Activated CD4-positive, alpha-beta T cell treated with anti-CD3 and anti-CD28 coated beads, Interleukin-2, amount 50 U/mL, for 4 hours (primary cell): ENCODE measurements around the gene PLEKHG2.

ENCODE experiments used
- DNase-seq, 2 experiments: peaks; one replicate each; pipeline ENCODE4 v3.0.0-alpha.2; 2020

The PLEKHG2 gene

DNA sequence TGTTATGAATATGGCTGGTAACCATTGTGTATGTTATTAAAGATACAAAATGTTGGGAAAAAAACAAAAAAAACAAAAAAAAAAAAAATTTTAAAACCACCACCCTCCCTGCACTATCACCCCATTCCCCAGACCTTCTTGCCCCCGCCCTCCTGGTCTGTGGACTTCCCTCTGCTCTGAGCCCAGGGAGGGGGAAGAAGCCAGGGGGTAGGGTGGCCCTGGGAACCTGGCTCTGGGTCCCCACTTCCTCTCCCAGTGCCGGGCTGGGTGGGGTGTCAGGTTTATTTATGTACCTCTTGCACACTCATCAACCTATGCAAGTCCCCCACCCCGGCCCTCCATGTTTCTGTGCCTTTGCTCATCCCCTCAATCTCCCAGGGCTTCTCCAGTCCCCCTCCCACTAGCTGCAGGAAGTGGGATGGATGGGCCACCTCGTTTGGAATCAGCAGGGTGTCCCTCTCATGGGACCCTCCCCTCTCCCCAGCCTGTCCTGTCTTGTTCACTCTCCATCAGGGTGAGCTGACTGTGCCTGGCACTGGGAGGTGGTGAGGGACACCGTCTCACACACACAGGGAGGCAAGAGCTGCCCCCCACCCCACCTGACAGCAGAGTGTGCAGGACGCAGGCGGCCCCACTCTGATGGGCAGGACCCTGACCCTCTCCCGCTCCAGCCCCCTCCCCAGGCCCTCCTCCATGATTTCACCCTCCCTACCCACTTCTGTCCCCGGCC lies 27.5 kb upstream of the PLEKHG2 start:
- no peak for DNase-seq

DNA sequence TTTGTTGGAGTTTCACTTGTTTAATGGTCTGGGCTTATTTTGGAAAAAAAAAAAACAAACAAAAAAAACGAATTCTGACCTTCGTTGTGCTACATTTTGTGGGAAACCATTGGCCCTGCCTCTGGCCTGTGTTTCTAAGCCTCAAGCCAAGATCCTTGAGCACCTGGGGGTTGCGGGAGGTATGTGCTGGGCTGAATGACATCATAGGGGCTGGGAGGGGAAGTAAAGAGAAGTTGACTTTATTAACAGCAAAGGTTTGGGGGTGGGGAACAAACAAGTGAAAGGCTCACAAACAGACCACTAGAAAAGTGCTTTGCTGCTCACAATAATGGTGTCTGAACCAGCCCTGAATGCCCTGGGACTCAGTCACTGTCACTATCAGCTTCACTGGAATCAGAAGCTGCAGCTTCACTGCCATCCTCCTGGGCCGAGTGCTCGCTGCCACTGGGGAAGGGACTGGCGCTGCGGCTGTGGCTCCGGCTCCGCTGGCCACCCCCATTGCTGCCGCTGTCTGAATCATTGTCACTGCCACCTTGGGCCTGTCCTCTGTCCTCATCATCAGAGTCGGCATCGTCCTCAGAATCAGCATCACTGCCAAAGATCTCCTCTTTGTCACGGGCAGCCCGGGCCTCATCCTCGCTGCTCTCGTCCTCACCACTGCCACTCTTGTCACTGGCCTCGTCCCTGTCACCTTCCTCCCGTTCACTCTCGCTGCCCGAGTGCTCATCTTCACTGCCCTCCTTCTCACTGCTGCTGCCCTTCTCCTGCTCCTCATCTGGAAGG lies 26.6 kb upstream of the PLEKHG2 start:
- no peak for DNase-seq

DNA sequence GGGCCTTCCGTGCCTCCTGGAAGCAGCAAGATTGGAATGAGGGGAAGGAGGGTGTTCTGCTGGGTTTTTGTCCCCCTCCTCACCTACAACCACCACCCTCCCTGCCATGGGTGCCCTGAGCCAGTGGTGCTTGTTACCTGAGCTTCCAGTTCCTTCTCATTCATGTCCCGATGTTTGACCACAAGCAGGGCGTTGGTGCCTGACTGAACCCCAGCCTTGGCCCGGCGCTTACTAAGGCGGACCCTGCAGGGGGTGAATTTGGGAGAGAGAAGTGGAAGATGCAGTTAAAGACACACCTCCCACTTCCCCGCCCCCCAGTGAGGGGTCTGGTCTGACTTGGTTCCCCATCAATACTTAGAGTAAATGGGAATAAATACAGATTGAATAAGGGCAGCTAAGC lies 25.9 kb upstream of the PLEKHG2 start:
- DNase-seq: no peak

DNA sequence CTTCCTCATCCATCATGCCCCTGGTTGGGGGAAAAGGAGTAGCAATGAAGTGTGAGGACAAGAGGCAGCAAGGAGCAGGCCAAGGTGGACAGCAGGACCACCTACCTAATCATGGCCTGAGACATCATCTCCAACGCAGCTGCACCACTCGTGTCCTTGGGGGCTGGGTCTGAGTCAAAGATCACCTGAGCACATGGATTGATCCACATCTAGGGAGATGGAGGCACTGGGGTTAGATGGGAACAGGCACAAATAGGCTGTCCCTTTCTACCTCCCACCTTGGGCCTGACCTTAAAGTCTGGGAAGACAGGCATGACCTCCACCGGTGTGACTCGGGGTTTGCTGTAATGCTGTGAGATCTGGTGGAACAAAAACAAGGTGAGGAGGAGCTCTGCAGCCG lies 23.8 kb upstream of the PLEKHG2 start:
- no peak for DNase-seq

DNA sequence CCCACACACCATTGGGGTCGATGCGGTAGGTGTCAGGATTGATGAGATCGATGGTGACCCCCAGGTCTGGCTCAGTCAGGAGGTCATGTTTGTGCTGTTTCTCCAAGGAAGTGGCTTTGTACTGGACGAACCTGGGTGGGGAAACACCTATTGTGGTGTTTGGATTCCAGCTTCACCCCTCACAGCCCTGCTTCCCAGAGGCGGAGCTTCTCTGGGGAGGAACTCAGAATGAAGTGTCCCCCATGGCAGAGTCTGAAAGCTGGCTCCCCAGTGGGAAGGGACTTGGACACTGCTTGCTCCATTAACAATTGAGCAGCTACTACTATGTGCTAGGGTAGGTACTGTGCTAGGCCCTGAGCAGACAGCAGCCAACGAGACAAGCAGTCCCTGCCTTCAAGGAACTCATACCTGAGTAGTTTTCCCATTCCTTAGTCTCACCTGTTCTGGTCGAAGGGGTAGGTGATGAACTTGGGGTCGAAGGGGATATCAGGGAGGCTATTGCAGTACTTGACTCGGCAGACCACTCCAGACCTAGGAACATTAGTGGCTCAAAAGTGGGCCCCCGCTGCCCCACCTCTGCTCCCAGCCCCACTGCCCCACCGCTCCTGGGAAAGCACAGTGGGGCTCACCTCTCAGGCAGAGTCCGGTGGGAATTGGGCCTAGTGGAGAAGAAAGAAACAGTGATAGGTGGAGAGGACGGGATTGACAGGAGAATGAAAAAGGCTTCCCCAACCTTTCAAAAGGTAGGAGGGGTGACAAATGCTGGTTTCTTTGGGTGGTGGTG lies 22.6 kb upstream of the PLEKHG2 start:
- no peak for DNase-seq

DNA sequence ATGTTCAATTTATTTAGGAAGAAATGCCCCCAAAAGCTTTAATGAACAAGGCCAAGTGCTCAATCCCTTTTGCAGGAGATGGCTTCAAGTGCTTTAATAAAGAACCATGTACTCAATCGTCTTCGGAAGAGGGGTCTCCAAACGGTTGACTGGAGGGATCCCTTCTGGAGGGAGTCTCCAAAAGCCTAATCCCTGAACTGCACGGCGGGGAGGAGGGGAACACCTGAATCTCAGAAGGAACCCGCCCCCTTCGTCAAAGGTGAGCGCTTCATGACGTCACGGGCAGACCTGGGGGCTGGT lies 22.1 kb upstream of the PLEKHG2 start:
- DNase-seq: peak in 1 of 2 experiments; percentile 82

DNA sequence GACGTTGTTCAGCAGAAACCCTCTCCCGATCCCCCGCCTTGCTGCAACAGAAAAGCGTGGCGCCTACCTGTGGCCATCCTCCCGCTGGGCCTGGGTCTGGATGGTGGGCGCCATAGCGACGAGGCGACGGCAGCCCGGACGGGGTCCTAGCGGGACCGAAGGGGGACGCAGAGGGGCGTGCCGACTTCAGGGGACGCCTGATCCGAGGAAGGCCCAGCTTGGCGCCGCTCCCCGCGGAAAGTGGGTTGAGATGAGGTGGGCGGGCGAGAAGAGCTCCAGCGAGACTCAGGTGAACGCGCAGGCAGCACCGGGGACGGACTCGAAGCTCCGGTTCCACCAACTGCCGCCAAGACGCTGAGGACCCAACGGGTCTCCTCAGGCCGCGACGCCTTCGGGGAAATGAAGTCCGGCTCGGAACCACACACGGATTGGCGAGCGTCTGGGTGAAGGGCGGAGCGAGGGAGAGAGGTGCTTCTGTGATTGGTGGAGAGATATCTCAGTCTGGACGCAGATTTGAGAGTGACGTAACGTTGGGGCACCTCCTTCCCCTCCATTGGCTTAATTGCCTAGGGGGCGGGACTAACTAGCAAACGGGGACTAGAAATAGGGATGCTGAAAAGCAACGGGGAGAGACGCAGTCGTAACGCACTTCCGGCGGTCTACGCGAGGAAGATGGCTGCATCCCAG lies 21.6 kb upstream of the PLEKHG2 start, which contains the start of the genes MED29 and PAF1:
MED29 (plus strand) TSS at position 628 of the 687 bp plus-strand sequence; CDS start at position 673, 45 bp downstream.
PAF1 (minus strand) TSS at position 356 of the 687 bp plus-strand sequence; CDS start at position 114, 242 bp downstream.
- peak; percentile 93 to 96 for DNase-seq

DNA sequence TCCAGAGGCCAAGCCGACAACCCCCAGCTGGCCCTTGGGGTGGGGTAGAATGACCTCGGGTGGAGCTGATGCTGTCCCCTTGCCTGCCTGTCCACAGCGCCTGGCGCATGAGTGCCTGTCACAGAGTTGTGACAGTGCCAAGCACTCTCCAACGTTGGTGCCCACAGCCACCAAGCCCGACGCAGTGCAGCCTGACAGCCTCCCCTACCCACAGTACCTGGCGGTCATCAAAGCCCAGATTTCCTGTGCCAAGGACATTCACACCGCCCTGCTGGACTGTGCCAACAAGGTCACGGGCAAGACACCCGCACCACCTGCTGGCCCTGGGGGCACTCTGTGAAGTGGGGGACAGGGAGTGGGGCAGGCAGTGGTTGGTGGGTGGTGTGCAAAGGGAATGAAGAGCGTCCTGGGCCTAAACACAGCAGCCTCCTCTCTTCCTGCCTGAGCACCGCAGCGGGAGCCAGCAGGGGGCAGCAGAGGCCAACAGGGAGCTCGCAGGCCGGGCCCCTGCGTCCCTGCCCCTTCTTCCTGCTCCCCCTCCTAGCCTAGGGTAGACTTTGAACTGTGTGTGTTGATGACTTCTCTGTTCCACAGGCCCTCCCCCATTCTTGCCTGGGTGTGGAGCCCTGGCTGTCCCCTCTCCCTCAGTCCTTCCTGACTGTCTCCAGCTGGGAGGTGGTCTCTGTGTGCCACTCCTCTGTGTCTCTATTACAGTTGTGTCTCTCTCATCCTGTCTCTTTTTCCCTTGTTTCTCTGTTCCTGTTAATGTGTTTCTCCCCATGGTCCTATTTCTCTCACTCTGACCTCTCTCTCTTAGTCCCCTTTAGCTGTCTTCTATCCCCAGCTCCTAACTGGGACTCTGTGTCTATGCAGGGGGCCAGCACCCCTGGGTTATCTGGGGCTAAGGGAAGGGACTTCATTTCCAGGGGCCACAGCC lies 14.8 kb upstream of the PLEKHG2 start:
- DNase-seq: peak; percentile 94 to 96

DNA sequence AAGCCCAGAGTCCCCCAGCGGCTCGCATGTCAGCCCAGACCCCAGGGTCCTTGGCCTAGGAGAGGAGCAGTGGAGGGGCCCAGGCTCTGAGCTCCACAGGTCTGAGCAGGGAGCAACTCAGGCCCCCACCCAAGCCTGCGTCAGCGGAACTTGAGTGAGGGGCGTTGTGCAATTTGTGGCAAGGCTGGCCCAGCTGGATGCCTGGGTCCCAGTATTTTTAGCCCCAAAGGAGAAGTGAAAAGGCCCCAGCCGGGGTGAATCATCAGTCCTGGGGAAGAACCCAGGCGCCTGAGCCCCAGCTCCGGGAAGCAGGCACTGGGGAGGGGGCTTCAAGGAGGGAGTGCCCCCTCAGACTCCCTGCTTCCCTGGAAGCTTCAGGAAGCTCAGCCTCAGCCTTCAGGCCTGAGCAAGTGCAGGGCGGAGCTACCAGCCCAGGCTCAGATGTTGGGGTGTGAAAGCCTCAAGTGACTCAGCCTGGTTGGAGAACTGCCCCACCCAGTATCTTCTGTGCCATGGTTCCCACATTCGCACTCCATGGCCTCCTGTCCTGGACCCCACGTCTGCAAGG lies 14.1 kb upstream of the PLEKHG2 start:
- DNase-seq: peak in 1 of 2 experiments; percentile 41

DNA sequence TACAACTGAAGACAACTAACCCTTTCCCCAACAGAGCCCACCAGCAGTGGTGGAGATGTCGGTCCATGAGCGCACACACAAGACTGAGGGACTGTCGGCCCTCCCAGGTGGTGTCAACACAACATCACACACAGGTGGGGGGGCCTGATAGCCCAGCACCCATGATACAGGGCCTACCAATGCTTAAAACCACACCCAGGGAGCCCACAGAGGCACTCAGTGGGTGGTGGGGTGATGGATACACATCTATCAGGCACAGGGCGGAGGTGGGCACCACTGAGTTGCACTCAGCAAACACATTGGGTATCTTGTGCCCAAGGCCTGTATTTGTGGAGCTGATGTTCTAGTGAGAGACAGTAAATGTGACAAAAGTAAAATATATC lies 12.8 kb upstream of the PLEKHG2 start:
- no peak for DNase-seq

DNA sequence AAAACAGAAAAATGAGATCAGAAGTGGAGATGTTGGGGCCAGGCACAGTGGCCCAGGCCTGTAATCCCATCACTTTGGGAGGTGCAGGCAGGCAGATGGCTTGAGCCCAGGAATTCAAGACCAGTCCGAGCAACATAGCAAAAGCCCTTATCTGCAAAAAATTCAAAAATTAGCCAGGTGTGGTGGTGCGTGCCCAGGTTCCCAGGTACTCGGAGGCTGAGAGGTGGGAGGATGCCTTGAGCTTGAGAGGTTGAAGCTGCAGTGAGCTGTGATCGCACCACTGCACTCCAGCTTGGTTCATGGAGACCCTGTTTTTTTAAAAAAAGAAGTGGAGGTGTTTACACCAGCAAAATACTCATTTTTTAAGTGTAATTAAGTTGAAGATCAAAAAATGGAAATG lies 12.4 kb upstream of the PLEKHG2 start:
- DNase-seq: no peak

DNA sequence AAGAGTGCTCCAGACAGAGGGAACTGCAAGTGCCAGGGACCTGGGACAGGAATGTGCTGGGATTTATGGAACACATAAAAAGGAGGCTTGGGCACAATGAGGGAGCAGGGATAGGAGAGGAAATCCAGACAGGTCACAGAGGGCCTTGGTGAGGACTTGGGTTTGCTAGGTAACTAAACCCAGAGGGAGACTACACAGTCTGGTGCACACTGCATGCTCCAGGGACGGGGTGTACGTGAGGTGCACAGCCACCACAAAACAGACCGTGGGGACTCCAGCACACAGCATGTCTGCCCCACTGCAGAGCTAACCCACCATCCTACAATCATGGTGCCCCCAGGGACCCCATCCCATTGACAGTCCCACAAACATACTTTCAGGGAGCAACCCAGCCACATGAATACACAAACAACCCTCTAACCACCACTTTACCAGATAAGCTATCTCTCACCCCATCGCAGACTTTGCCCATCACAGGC lies 11.4 kb upstream of the PLEKHG2 start:
- DNase-seq: no peak

DNA sequence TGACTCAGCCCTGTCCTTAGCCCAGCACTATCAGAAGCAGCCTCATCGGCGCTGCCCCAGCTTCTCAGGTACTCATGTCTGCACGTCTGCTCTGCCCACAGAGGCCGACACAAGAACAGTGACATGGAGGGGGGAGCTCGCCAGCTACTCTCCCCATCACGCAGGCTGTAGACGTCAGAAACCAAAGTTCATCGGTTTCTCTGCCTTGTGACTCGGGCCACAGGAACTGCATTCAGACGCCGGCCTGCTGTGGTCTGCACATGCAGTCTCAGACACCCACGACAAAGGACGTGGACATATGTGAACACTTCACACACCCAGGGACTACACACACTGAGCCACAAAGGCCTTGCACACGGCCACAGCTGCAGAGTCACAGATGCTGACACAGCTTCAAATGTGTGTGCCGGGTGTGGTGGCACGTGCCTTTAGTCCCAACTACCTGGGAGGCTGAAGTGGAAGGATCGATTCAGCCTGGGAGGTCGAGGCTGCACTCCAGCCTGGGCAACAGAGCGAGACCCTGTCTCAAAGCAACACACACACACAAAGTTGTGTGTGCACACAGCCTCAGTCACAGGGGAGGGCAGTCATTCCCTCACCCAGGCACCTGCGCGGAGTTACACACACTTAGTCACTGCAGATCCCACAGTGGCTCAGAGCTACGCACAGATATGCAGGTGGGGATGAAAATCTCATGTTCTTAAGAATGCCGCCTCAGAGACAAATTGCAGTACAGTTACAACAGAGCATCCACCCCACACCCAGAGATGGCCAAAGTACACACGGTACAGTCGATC lies 10.7 kb upstream of the PLEKHG2 start:
- DNase-seq: peak; percentile 77 to 79

DNA sequence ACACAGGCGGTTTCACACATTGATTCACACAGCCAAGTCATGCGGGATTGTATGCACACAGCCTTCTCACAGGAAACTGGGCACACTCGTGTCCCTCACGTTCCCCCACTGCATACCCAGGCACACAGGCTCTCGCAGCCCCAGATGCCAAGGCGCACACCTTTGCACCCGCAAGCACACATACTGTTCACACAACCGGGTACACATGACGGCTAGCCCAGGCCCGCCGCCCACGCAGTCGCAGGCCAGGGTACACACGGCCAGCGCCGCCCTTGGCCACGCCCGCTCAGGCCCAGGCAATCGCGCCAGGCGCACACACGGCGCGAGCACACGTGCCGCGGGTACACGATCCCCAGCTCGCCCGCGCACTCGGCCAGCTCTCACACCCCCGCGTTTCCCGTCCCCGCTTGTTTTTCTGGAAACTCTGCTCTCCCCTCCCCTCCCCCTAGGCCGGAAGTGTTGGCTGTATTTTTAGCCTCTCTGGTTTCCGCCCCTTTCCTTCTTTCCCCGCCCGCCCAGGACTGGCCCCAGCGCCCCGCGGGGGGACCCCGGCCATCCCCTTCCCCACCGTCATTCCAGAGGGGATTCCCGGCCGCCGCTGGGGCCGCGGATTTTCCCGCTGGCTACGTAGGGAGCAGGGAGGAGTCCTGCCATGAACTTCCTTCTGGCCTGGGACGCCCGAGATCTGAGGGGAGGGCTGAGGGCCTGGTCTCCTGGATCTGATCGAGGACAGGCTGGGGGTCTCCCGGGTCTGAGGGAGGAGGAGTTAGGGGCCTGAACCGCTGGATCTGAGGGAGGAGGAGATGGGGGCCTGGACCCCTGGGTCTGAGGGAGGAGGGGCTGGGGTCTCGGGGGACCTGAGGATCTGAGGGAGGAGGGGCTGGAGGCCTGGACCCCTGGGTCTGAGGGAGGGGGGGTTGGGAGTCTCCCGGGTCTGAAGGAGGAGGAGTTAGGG lies 9.8 kb upstream of the PLEKHG2 start:
- DNase-seq: peak; percentile 76 to 78

DNA sequence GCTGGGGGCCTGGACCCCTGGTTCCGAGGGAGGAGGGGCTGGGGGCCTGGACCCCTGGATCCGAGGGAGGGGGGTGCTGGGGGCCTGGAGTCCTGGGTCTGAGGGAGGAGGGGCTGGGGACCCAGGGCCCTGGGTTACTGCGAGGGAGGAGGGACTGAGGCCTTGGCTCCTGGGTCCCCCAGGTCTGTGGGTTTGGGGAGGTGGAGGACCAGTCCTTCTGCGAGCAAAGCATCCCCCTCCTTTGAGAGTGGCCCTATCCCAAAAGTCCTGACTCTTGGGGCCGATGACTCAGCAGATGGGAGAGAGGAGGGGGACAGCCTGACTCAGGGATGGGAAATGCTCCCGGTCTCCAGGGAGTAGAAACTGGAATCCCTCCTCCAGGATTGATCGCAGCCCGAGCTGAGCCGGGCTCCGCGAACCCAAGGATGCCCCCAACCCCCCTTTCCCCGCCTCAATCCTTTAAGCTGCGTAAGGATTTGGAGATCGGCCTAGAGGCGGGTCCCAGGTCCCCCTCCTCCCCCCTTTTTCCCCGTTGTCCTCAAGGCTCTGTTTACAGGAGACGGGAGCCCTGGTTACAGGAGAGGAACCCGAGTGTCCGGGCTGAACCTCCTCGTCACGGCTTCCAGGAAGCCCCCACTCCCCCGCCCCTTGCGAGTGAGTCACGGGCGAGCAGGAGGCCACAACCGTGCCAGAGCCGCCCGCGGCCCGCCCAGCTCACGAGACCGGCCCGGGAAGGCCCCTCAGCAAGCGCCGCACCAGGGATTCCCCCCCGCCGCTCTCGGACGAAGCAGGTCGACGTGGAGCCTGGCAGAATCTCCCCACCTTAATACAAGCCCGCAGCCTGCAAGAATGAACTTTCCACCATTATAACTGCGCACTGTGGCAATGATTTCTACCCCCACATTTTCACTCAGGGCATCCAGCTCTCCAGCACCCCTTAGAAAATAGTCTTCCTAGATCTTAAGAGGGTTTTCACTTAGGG lies 8.8 kb upstream of the PLEKHG2 start:
- peak; percentile 94 for DNase-seq

DNA sequence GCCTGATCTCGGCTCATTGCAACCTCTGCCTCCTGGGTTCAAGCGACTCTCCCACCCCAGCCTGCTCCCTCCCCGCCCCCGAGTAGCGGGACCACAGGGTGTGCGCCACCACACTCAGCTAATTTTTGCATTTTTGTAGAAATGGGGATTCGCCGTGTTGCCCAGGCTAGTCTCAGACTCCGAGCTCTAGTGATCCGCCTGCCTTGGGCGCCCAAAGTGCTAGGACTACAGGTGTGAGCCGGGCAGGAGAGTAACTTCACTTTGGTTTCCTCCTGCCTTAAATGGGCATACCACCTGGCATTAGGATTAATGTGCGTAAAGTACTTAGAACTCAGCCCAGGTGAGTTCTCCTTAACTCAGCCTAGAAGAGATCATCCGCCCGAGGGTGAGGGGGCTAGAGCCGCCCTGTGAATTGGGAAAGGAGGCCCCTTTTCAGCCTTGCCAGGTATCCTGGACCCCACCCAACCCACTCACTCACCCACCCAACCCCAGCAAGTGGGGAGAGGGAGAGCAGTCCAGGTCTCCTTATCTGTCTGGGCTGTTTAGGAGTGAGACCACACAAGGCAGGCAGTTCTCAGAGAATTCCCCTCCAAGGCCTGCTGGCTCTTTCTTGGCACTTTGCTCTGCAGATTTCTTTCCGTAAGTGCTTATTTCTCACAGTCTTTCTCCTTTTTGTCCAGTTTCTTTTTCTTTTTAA lies 7.1 kb upstream of the PLEKHG2 start:
- no peak for DNase-seq
